Astrocyte of the spinal cord (primary cell): ENCODE measurements around the gene KCNK5.

Source experiments
- DNase-seq: peaks from one replicate; pipeline ENCODE4 v3.0.0; 2011; ENCODE audit warnings: low read depth, low spot score
- H3K4me3 ChIP-seq: 2 replicates; pipeline ENCODE4 v1.5.1; 2011; ENCODE audit warnings: low read depth, mild to moderate bottlenecking, low read length, moderate library complexity
- in situ Hi-C: cut with HindIII; loops from 2 replicates; pipeline ENCODE4 v1.10.0; 2017; ENCODE audit warnings: low sequenced_read_pairs
- TF ChIP-seq, protein P1 (sequence below): IDR thresholded peaks from 2 replicates; pipeline ENCODE4 v1.5.1; 2012; ENCODE audit warnings: low read depth, mild to moderate bottlenecking, low read length, inconsistent platforms

The KCNK5 gene

DNA sequence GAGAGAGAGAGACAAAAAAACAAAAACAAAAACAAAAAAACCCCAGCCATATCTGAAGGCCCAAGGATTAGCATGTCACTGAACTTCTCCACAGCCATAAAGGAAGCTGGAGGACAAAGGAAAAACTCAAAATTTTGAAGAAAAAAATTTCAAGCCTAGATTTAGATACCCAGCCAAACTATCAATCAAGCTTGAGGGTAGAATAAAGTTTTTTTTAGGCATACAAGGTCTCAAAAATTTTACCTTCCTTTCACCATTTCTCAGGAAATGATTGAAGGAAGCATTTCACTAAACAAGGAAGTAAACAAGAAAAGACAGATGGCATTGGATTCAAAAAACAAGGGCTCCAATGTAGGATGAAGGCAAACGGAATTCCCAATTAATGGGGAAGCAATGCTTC lies 52.1 kb downstream of the KCNK5 start:
- in situ Hi-C loops: no loop called here

DNA sequence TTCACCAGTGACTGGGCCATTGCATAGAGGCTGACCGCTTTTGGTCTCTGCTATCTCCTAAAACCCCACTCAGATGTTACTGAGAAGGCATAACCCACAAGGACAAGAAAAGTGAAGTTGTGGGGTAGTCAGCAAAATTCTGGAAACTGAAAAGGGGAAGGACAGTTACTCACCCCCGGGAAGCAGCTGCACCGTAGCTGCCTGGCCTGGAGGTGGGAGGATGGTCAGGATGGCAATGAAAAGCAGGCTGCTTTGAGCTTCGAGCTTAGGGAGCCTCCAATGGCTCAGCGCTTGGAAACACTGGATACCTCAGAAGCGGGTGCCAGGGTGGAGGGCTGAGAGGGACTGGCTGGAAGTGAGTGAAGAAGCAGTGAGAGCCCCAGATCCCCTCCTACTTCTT lies 56.0 kb downstream of the KCNK5 start:
- DNase-seq: no peak
- H3K4me3 ChIP-seq: no peak overlapping the region
- in situ Hi-C loops: no loop called here
- TF ChIP-seq, protein P1, sequence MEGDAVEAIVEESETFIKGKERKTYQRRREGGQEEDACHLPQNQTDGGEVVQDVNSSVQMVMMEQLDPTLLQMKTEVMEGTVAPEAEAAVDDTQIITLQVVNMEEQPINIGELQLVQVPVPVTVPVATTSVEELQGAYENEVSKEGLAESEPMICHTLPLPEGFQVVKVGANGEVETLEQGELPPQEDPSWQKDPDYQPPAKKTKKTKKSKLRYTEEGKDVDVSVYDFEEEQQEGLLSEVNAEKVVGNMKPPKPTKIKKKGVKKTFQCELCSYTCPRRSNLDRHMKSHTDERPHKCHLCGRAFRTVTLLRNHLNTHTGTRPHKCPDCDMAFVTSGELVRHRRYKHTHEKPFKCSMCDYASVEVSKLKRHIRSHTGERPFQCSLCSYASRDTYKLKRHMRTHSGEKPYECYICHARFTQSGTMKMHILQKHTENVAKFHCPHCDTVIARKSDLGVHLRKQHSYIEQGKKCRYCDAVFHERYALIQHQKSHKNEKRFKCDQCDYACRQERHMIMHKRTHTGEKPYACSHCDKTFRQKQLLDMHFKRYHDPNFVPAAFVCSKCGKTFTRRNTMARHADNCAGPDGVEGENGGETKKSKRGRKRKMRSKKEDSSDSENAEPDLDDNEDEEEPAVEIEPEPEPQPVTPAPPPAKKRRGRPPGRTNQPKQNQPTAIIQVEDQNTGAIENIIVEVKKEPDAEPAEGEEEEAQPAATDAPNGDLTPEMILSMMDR: no peak

More for the DNA sequence above, 52.1 kb downstream of the KCNK5 start:
- TF ChIP-seq, protein P1: no peak
- no peak overlapping the region for H3K4me3 ChIP-seq
- DNase-seq: no peak

DNA sequence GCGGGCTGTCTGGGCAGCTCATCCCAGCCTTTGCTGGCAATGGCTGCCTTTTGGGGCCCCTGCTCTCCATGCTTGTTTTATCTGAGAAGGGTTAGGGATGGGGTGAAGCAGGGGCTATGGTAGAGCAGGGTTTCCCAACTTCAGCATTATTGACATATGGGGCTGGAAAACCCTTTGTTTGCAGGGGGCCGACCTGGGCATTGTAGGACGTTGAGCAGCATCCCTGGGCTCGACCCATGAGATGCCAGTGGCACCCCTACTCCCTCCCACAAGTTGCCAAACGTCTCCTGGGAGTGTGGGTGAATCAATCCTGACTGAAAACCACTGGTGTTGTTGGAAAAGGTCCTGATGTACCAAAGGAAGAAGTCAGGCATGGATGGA lies 56.9 kb downstream of the KCNK5 start:
- DNase-seq: no peak
- TF ChIP-seq, protein P1: no peak
- in situ Hi-C loops: no loop called here
- H3K4me3 ChIP-seq: no peak overlapping the region

DNA sequence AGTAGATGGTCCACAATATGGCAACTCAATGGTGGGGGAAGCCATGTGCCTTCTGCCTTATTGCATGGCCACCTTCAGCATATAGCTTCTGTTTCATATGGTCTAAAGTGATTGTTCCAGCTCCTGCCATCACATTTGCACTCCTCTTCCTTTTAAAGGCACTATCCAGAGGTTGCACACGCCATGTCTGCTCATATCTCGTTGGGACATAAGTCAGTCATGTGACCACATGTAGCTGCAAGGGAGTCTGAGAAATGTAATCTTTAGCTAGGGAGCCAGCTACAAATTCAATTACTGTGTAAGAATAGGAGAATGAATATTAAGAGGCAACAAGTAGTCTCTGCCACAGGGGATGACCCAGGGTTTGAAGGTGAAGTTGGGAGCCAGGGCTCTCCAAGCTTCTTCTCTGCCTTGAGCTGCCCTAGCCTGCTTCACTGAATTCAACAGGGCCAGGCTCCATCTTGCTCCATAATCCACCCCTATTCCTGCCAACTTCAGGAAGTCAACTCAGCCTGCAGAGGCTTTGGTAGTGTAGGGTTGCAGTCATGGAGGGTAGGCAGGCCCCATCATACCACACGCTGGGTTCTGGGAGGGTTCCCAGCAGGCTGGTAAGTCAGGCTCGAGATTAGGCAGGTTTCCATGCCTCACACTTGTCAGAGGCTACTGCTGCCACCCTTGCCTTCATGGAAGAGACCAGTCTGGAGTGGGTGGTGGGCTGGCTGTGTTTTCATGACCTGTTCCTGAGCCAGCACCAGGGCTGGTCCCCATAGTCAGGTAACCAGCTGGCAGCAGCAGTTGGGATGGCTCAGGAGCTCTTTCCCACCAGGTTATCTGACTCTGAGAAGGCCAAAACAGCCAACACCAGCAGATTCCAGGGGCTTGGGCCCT lies 57.5 kb downstream of the KCNK5 start:
- no peak for DNase-seq
- TF ChIP-seq, protein P1: no peak
- in situ Hi-C loops: no loop called here

DNA sequence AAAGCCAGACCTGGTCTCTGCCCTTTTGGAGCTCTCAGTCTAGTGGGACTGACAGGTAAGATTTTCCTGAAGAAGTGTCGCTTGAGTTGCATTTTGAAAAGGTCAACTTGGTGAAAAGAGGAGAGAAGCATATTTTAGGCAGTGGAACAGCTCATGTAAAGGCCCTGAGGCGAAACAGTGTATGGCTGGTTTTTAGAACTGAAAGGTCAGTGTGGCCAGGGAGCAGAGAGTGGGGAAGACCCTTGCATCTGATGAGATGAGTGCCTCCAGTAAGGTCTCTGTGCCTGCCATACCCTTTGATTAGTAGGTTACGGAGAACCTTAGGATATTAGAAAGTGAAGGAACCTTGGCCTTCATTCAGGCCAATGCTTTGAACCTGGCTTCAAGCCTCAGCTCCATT lies 58.4 kb downstream of the KCNK5 start:
- H3K4me3 ChIP-seq: no peak overlapping the region
- in situ Hi-C loops: no loop called here
- TF ChIP-seq, protein P1: no peak
- DNase-seq: no peak

More for the DNA sequence above, 57.5 kb downstream of the KCNK5 start:
- no peak overlapping the region for H3K4me3 ChIP-seq

DNA sequence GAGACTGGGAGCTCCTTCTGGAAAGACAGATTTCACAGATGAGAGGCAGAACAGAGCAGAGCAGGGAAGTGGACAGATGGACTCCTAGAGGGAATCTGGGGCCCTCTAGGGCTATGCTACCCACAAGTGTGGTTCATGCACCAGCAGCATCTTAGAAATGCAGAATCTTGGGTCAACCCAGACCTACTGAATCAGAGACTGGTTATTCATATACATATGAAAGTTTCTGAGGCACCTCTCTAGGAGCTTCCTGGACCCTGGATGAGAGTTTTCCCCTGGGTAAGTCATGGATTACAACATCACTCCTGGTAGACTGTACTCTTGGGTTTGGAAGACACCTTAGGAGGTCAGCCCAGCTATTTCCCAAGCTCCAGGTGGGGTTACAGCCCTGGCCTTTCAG lies 58.9 kb downstream of the KCNK5 start:
- H3K4me3 ChIP-seq: no peak overlapping the region
- in situ Hi-C loops: no loop called here
- no peak for DNase-seq
- TF ChIP-seq, protein P1: no peak
